NCI-H2227 treated with DMSO at 0.1 percent for 48 hours (cell line): ENCODE results near the gene TAF10.
A peak's percentile ranks its signal among the peaks of the same experiment; 100 is the strongest.

Source experiments
- DNase-seq: peaks from one replicate; lab custom pipeline; 2025; lab: John Stamatoyannopoulos, UW

TAF10 gene

GRCh38 chr11:6625156-6625831 is 13.3 kb upstream of the TAF10 start:
- DNase-seq = no peak

- no peak for DNase-seq
These were observed 11.7 kb upstream of the TAF10 start for GRCh38 chr11:6623391-6624363.

GRCh38 chr11:6622261-6623171 is 10.5 kb upstream of the TAF10 start:
- no peak for DNase-seq

DNA sequence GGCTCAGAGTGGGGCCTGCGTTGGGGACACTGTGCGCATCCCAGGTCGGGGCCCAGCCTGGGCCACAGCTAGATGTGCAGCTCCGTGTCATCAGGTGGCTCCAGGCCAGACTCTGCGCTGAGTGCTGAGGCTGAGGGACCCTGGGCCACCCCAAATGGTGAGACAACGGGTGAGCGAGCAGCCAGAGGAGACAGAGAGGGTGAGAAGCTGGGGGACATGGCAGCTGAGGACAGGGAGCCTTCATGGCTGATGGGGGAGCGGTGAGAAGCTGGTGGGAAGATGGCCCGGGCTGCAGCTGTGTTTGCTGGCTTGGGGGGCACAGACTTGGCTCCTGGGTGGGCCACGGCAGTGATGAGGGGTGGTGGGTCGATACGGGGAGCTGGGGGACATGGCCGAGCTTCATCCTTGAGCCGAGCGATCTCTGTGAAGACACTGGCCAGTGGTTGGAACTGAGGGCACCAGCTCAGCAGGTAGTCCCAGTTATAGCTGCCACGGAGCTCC is 9.7 kb upstream of the TAF10 start:
- DNase-seq = no peak

DNA sequence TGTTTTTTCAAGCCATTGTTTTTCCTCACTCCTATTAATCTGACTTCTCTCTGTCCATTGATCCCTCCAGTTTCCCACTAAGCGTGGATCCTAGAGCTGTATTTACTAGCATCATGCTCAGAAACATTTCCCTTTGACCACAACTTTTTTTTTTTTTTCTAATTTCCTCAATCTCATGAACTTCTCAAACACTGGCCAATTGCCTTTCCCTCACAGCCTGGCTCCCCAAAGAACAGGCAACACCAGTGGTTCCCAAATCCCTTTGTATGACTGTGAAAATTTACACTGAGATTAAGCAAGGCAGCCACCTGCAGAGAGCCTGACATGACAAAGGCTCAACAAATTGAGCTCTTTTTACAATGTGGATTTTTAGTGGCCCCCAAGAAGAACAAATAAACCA is 8.6 kb upstream of the TAF10 start:
- no peak for DNase-seq

DNA sequence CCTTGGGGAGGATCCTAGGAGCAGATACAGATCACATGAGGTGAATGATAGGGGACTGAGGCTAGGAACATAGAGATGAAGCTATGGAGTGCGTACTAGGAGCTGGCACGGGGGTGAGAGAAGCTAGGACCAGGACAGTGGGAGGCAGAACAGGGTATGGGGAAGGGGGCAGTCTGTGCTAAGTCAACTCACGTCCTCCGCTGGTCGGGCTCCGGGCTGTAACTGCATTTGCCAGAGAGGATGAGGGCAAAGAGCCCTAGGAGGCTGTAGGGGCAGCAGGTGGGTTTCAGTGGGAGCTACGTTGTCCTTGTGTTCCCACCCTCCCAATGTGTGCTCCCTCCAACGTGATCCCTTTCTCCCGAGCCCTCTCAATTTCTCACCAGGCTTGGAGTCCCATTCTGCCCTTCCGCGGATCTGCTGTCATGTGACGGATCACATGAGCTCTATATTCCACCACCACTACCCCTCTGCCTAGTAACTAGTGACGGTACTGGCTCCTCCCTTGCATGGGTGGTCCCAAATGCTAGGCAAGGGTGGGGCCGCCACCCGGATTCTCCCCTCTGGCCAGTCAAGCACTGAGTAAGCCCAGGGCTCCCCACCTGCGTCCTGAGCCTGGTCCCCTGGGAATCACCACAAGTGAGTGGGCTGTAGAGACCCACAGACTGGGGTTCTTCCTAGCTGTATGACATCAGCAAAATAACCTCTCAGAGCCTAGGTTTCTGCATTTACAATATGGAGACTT is 7.2 kb upstream of the TAF10 start, which contains the start of gene TPP1:
Gene TPP1 (minus strand): TSS at position 419 of the 742 bp plus-strand sequence. CDS start 22 bp downstream, at position 397.
- DNase-seq = peak; percentile 99

DNA sequence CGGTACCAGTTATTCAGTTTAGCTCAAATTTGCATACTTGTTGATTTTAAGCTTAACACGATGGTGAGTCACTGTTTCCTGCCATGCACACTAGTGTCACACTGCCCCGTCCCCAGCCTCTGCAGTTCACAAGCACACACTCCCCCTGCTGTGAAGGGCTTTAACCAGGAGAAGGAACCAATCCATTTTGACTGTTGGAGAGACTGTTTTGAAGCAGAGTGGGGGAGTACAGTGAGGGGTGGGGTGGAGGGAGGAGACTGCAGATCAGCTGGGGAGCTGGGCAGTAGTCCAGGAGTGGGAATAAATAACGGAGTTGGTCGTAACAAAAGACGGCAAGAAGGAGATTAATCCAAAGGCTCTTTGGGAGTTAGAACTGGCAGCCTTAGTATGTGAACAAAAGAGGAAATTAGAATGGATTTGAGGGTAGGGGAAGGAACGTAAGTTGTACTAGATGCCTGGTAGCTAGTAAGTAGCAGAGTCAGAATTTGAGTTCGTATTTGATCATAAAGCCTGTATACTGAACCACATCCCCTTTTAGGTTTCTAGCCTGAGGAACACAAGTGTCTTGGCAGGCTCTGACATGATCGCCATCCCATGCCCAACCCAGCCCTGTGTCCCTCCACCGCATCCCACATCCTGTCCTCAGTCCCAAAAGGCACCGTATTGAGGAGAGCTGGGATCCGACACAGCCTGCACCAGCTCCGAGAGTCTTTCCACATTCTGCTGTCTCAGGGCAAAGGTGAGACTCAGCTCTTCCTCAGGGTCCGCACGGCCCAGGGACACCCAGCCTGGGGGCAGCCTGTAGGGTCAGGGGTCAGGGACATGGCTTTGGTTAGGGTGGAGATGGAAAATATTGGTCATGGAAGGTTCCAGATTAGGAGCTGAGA is 6.3 kb upstream of the TAF10 start:
- peak; percentile 17 for DNase-seq

DNA sequence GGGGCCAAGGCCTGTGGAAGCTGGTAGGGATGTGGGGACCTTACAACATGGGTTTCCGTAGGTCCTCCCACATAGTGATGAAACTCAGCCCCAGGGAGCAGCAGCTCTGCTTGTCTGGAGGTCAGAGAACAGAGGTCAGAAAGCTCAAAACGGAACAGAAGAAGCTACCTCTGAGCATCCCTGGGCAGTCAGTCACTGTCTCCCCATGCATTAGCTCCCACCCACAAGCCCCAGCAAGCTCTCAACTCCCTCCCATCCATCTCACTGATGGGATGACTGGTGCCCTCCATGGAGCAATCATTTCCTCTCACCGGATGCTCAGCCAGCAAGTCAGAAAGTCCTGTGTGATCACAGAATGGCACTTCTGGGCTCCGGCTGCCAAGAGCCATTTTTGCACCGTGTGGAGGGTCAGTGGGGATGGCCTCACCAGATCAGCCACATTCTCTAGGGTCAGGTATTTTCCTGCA is 5.3 kb upstream of the TAF10 start:
- DNase-seq = no peak

GRCh38 chr11:6616596-6617250 is 4.7 kb upstream of the TAF10 start:
- no peak for DNase-seq

DNA sequence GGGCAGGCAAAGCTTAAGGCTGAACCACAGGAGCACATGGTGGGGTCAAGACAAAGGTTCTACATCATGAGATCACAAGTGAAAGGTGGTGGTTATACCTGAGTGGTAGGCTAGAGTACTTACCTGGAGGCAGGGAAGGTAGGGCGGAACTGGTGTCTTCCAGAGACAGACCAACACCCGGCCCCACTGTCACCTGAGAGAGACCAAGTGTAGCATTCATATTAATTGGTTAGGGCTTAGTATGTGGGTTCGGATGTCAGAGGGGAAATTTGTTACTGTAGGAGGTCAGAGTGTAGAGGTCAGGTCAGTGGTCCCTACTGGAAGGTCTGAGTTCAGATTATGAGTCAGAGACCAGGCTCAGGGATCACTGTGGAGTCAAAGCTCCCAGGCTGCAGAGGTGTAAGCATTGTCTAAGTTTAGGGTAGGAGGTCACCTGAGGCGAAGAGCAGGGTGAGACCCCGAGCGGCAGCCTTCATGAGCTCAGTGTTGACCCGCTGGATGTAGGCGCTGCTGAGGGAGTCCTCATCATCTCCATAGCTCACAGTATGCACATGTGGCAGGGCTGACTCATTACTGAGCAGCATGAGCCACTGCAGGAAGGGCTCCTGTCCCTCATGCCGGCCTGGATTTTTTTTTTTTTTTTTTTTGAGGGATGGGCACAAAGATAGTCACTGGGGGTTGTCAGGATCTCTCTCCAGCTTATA is 4.0 kb upstream of the TAF10 start:
- no peak for DNase-seq

- no peak for DNase-seq
These were observed 3.0 kb upstream of the TAF10 start for GRCh38 chr11:6615046-6615445.

DNA sequence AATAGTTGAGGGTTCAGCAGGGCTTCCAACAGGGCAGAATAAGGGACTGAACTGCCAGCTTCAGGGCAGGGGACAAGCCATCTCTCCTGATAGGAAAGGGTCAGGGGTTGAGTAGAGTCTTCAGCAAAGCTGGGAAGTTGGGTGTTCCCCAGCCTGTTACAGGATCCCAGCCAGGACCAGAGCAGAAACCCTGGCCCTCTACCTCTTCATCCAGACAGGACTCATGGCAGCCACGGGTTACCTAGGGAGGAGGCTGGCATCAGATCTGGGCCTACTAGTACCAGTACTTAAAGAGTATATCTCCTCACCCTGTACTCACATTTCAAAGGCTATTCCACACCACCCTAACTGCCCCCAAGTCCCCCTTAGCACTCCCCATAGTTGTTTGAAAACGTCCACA is 2.4 kb upstream of the TAF10 start:
- DNase-seq = no peak

DNA sequence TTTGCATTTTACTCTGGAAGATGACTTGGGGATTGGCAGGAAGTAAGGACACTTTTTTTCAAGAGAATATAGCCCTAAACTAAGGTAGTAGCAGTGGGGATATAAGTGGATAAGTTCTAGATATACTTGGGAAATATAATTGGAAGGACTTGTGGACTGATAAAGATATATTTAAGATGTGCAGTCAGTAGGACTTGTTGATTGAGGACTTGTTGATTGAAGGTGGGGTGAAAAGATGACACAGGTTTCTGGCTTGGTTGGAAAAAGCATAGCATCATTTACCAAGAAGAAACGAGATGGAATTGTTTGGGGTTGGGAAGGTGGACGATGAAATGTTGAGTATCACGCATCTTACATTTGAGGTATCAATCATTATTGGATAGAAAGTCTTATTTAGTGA is 1.5 kb upstream of the TAF10 start:
- DNase-seq = no peak

DNA sequence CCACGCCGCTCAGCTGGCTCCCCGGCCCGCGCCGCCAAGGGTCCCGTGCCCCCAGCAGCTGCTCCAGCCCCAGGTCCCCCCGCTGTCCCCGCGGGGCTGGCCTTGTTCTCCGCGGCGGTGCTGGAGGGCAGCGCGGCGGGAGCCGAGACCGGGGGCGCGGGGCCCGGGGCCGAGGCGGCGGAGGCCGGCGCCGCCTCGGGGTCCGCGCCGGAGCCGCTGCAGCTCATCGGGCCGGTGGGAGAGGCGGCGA is 128 bp downstream of the TAF10 start:
- DNase-seq = no peak

GRCh38 chr11:6611092-6611962 is 689 bp downstream of the TAF10 start:
- peak; percentile 23 for DNase-seq

GRCh38 chr11:6610591-6610990 is 1.4 kb downstream of the TAF10 start:
- DNase-seq = no peak

GRCh38 chr11:6609502-6610015 is 2.5 kb downstream of the TAF10 start:
- no peak for DNase-seq
